Suppressor macrophage (primary cell): Measurements from ENCODE around the gene ARHGAP5.

ENCODE experiments used
- DNase-seq, 4 experiments: peaks; one replicate each; pipeline ENCODE4 v3.0.0-alpha.2; 2020 to 2022

ARHGAP5 gene

GRCh38 chr14:32075672-32076277 is 1.3 kb upstream of the ARHGAP5 start:
- DNase-seq, result peak in 3 of 4 experiments; percentile 21 to 38 (median 33)

GRCh38 chr14:32076278-32077080 is 625 bp upstream of the ARHGAP5 start:
- peak; percentile 94 to 98 (median 96) for DNase-seq

- peak; percentile 21 to 50 (median 36) for DNase-seq
These were observed 1.1 kb downstream of the ARHGAP5 start for GRCh38 chr14:32078023-32078857.

GRCh38 chr14:32078858-32079216 is 1.7 kb downstream of the ARHGAP5 start:
- no peak for DNase-seq

- no peak for DNase-seq
These were observed 2.2 kb downstream of the ARHGAP5 start for GRCh38 chr14:32079264-32079663.

- no peak for DNase-seq
These were observed 3.0 kb downstream of the ARHGAP5 start for GRCh38 chr14:32080001-32080510.

GRCh38 chr14:32081901-32082300 is 4.8 kb downstream of the ARHGAP5 start:
- DNase-seq, result no peak

- DNase-seq, result no peak
These were observed 6.2 kb downstream of the ARHGAP5 start for GRCh38 chr14:32083315-32083624.

GRCh38 chr14:32083789-32084188 is 6.7 kb downstream of the ARHGAP5 start:
- DNase-seq, result no peak

GRCh38 chr14:32085182-32085844 is 8.2 kb downstream of the ARHGAP5 start:
- no peak for DNase-seq

GRCh38 chr14:32085845-32086383 is 8.8 kb downstream of the ARHGAP5 start:
- no peak for DNase-seq

GRCh38 chr14:32087173-32087861 is 10.2 kb downstream of the ARHGAP5 start:
- DNase-seq, result no peak

- no peak for DNase-seq
These were observed 10.8 kb downstream of the ARHGAP5 start for GRCh38 chr14:32087907-32088306.

- no peak for DNase-seq
These were observed 13.6 kb downstream of the ARHGAP5 start for GRCh38 chr14:32090686-32091085.

- no peak for DNase-seq
These were observed 22.4 kb downstream of the ARHGAP5 start for GRCh38 chr14:32099473-32099872.

GRCh38 chr14:32100175-32100574 is 23.1 kb downstream of the ARHGAP5 start:
- no peak for DNase-seq

- DNase-seq, result no peak
These were observed 25.2 kb downstream of the ARHGAP5 start for GRCh38 chr14:32102152-32102787.

- no peak for DNase-seq
These were observed 25.9 kb downstream of the ARHGAP5 start for GRCh38 chr14:32102968-32103367.

GRCh38 chr14:32104308-32104707 is 27.2 kb downstream of the ARHGAP5 start:
- no peak for DNase-seq

- peak; percentile 33 to 68 (median 46) for DNase-seq
These were observed 27.7 kb downstream of the ARHGAP5 start for GRCh38 chr14:32104803-32105202.
